ENCODE results near the gene BRDT. TPM values are rescaled to one million over a fixed set of nuclear protein-coding genes. Genes with fewer than 3 reads are reported as not detected.

BRDT gene
- total and polyA plus RNA-seq, 12 donors = 0.06 TPM; not detected in 11

GRCh38 chr1:92043621-92044020, 94.4 kb downstream of the BRDT start:
- H3K27ac ChIP-seq = no peak overlapping the region
- ATAC-seq = no peak
- H3K27me3 ChIP-seq = no peaks in the 10 kb centered on the region
- intact Hi-C loops (cut with DNase I) = no loop called here
- WGBS, 2 donors = 84 to 87% methylated on average over 5 of the region's 5 CpGs
- no peaks in the 10 kb centered on the region for H3K9me3 ChIP-seq
- H3K36me3 ChIP-seq = no peaks in the 10 kb centered on the region
- DNase-seq = no peak
- TF ChIP-seq, protein P1, sequence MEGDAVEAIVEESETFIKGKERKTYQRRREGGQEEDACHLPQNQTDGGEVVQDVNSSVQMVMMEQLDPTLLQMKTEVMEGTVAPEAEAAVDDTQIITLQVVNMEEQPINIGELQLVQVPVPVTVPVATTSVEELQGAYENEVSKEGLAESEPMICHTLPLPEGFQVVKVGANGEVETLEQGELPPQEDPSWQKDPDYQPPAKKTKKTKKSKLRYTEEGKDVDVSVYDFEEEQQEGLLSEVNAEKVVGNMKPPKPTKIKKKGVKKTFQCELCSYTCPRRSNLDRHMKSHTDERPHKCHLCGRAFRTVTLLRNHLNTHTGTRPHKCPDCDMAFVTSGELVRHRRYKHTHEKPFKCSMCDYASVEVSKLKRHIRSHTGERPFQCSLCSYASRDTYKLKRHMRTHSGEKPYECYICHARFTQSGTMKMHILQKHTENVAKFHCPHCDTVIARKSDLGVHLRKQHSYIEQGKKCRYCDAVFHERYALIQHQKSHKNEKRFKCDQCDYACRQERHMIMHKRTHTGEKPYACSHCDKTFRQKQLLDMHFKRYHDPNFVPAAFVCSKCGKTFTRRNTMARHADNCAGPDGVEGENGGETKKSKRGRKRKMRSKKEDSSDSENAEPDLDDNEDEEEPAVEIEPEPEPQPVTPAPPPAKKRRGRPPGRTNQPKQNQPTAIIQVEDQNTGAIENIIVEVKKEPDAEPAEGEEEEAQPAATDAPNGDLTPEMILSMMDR (IDR thresholded peaks at IDR 0.05) = no peak
- H3K4me3 ChIP-seq = no peak overlapping the region
- H3K4me1 ChIP-seq = no peaks in the 10 kb centered on the region

GRCh38 chr1:92045766-92046495, 96.7 kb downstream of the BRDT start:
- WGBS, 2 donors = 90 to 92% methylated on average over 2 of the region's 2 CpGs
- ATAC-seq (no peak), DNase-seq (no peak)
- intact Hi-C loops (cut with DNase I) = no loop called here
- TF ChIP-seq, protein P1 (IDR thresholded peaks at IDR 0.05) = no peak
- Histone ChIP-seq H3K4me1 (no peaks in the 10 kb centered on the region), H3K4me3 (no peak overlapping the region), H3K27ac (no peak overlapping the region), H3K27me3 (no peaks in the 10 kb centered on the region), H3K36me3 (no peaks in the 10 kb centered on the region), H3K9me3 (no peaks in the 10 kb centered on the region)

GRCh38 chr1:92051948-92052347, 102.7 kb downstream of the BRDT start:
- no peak overlapping the region for H3K4me3 ChIP-seq
- H3K27me3 ChIP-seq = no peaks in the 10 kb centered on the region
- no peaks in the 10 kb centered on the region for H3K9me3 ChIP-seq
- ATAC-seq (no peak), DNase-seq (no peak)
- H3K36me3 ChIP-seq = no peaks in the 10 kb centered on the region
- H3K4me1 ChIP-seq = no peaks in the 10 kb centered on the region
- TF ChIP-seq, protein P1 (IDR thresholded peaks at IDR 0.05) = no peak
- intact Hi-C loops (cut with DNase I) = no loop called here
- H3K27ac ChIP-seq = no peak overlapping the region

Other genes with a start within 250 kb of the BRDT start
- gene TGFBR3, start 63.2 kb upstream of the BRDT start, total RNA-seq = 10 to 100 TPM; 11.9 to 36.7 (median 26.4) TPM
- 10 to 100 TPM in 1 of 2 donors, 1 to 10 TPM in 1; 6.6 to 11.2 TPM for gene TGFBR3, start 63.2 kb upstream of the BRDT start, polyA plus RNA-seq
- gene EPHX4, start 80.6 kb downstream of the BRDT start, total RNA-seq = under 1 TPM in 5 of 10 donors, not detected in 5; 0.22 to 0.38 (median 0.32) TPM
- gene EPHX4, start 80.6 kb downstream of the BRDT start, polyA plus RNA-seq = under 1 TPM in 1 of 2 donors, not detected in 1; 0.20 TPM
- not detected for gene SETSIP, start 126.0 kb downstream of the BRDT start, total RNA-seq
- gene SETSIP, start 126.0 kb downstream of the BRDT start, polyA plus RNA-seq = not detected
- 1 to 10 TPM; 2.9 to 6.1 (median 4.4) TPM for gene BTBD8, start 130.9 kb downstream of the BRDT start, total RNA-seq
- 1 to 10 TPM in 1 of 2 donors, under 1 TPM in 1; 0.30 to 2.0 TPM for gene BTBD8, start 130.9 kb downstream of the BRDT start, polyA plus RNA-seq

Measured in heart right ventricle (tissue), 16 donors.